Heart right ventricle (tissue), 12 donors: ENCODE measurements around the gene ETF1. TPM values are rescaled to one million over a fixed set of nuclear protein-coding genes. Genes with fewer than 3 reads are reported as not detected.

Experiments
- polyA plus RNA-seq, 2 donors: library from polyadenylated mRNA; stranded (reverse); fragments of 200-250 nt; gene quantifications; one replicate each; pipeline ENCODE4 v1.2.3, GENCODE V29; 2013
- total RNA-seq, 10 donors: library from RNA; stranded (reverse); fragmentation: NEBNext Ultra II Directional in 3 of 10; extraction: Animal tissue kit (Norgen Biotek cat#: 25700) in 3 of 10; gene quantifications; one replicate each; pipeline versions ENCODE4 v1.2.1 to v1.2.4, GENCODE V29; 2021 to 2023
- donor health status: ischemic (EF 13 %, LVEDD 7.1; RV severe dilation, severe dysfunction).
- donor health status: healthy with polysubstance abuse.
- donor health status: DM: no; HTN: yes; CAD: no.
- donor health status: DM: no; HTN: no; CAD: no.
- donor health status: ischemic (EF 25% LVEDD 6.9; RV normal size, moderate dysfunction).
- donor health status: ischemic (EF 25% LVEDD 5.7; RV mildly dilated, moderate dysfunction).
- donor health status: healthy.
- donor health status: nonischemic (EF 11% LVEDD 7.7; RV severe dilation, severe dysfunction).
- donor health status: DM: yes; HTN: yes; CAD: no.
- donor health status: PGD.
- donor health status: ischemic (EF 29% LVEDD 5.4; RV normal size, mild dysfunction).
- donor health status: nonischemic (EF 23%, LVEDD 6.1; RV moderate dilation, normal function).

Gene ETF1
- total and polyA plus RNA-seq, 12 donors: 17.9 to 113 (median 82.8) TPM

Other genes with a start within 250 kb of the ETF1 start
- gene CDC25C, start 211.4 kb downstream of the ETF1 start, total RNA-seq: under 1 TPM in 5 of 10 donors, not detected in 5; 0.13 to 0.74 (median 0.38) TPM
- under 1 TPM in 1 of 2 donors, not detected in 1; 0.03 TPM for gene CDC25C, start 211.4 kb downstream of the ETF1 start, polyA plus RNA-seq
- gene FAM53C, start 205.0 kb downstream of the ETF1 start, total RNA-seq: 10 to 100 TPM; 20.4 to 29.9 (median 25.1) TPM
- 10 to 100 TPM in 1 of 2 donors, 1 to 10 TPM in 1; 8.8 to 14.9 TPM for gene FAM53C, start 205.0 kb downstream of the ETF1 start, polyA plus RNA-seq
- gene KDM3B, start 190.6 kb downstream of the ETF1 start, total RNA-seq: 10 to 100 TPM; 31.9 to 57.3 (median 48.3) TPM
- gene KDM3B, start 190.6 kb downstream of the ETF1 start, polyA plus RNA-seq: 10 to 100 TPM; 11.9 to 22.4 TPM
- 10 to 100 TPM in 2 of 10 donors, 1 to 10 TPM in 8; 2.0 to 17.3 (median 8.0) TPM for gene REEP2, start 104.2 kb downstream of the ETF1 start, total RNA-seq
- 10 to 100 TPM in 1 of 2 donors, 1 to 10 TPM in 1; 2.3 to 10.8 TPM for gene REEP2, start 104.2 kb downstream of the ETF1 start, polyA plus RNA-seq
- 100 to 1,000 TPM in 1 of 10 donors, 10 to 100 TPM in 8, 1 to 10 TPM in 1; 5.2 to 164 (median 40.8) TPM for gene EGR1, start 77.8 kb downstream of the ETF1 start, total RNA-seq
- 10 to 100 TPM; 10.8 to 14.5 TPM for gene EGR1, start 77.8 kb downstream of the ETF1 start, polyA plus RNA-seq
- gene HSPA9, start 32.2 kb upstream of the ETF1 start, total RNA-seq: 100 to 1,000 TPM; 246 to 415 (median 324) TPM
- gene HSPA9, start 32.2 kb upstream of the ETF1 start, polyA plus RNA-seq: 100 to 1,000 TPM in 1 of 2 donors, 10 to 100 TPM in 1; 82.9 to 240 TPM
- gene CTNNA1, start 210.2 kb upstream of the ETF1 start, total RNA-seq: 100 to 1,000 TPM; 337 to 416 (median 382) TPM
- 100 to 1,000 TPM; 128 to 213 TPM for gene CTNNA1, start 210.2 kb upstream of the ETF1 start, polyA plus RNA-seq